Umbilical cord (tissue), 2 donors: ENCODE data around the gene NOL9. TPM values are rescaled to one million over a fixed set of nuclear protein-coding genes. Genes with fewer than 3 reads are reported as not detected.
"Not testable (repeated sequence)": the region's sequence is repeated elsewhere in the genome, so short reads cannot be mapped to it uniquely, and the experiment has no call there.

Experiments
- DNase-seq: peaks from one replicate; pipeline ENCODE4 v3.0.0-alpha.2; 2015; ENCODE audit warnings: low spot score
- total RNA-seq: library from RNA; depleted of rRNA; stranded (reverse); fragments of >200 nt; gene quantifications from one replicate; pipeline ENCODE4 v1.2.3, GENCODE V29; 2014; ENCODE audit warnings: low replicate concordance; ENCODE audit not compliant: insufficient read depth

Gene NOL9
- total RNA-seq, 1 donor from 2014 or later = 43.1 TPM

DNA sequence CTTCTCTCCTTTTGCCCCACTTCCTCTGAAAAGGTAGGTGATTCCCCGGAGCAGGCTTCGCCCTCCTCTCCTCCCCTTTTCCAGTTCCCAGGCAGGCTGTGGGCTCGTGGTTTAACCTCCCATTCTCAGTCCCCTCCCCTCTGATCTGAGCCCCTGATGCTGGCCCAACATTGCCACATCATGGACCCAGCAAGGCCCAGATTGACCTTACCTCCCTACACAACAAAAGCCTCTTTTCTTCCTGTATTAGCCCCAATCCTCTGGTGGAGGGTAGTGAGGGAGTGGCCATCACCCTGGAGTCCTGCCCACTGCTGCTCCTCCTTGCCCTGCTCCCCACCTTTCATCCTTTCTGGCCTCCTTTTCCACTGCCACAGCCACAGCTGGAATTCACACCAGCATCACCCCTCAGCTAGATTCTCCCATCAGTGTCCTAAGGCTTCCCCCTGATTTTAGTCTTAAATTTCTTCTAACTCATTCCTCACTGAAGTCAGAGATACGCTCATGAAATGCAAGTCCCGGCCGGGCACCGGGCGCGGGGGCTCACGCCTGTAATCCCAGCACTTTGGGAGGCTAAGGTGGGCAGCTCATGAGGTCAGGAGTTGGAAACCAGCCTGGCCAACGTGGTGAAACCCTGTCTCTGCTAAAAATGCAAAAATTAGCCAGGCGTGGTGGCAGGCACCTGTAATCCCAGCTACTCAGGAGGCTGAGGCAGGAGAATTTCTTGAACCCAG is 18.5 kb upstream of the NOL9 start:
- no peak for DNase-seq

- no peak for DNase-seq
Observed at GRCh38 chr1:6570987-6571386, 16.7 kb upstream of the NOL9 start.

DNA sequence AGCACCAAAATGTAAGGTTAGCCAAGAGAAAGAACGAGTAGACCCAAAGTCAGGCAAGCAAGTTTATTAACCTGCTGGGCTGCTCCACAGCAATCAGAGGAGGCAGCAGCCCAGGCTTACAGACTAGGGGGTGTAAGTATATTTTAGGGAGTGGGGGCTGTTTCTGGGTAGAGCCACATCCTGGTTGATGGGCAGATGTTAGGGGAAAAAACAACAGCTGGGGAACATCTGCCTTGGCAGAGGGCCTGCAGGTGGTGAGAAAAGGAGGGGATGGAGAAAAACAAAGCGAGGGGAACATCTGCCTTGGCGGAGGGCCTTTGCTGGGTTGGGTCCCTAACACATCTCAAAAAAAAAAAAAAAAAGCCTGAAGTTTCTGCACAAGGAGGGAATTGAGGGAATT is 15.8 kb upstream of the NOL9 start:
- DNase-seq = no peak

DNA sequence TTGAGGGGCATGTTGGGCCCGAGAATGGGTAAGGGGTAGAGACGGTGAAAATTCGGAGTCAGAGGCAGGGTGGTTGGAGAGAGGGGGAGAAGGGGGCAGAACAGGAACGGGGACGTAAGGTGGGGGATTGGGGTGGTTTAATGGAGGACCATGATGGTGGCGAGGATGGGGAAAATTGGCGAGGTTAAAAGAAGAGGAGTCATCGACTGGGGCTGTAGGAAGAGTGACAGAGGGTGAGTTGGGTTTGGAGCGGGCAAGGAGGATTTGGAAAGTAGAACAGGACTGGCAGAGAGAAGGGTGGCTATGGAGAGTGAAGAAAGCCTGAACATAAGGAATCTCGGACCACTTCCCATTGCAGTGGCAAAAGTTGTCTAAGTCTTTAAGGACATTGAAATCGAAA is 14.7 kb upstream of the NOL9 start:
- no peak for DNase-seq

- DNase-seq = no peak
Observed at GRCh38 chr1:6560267-6560666, 6.0 kb upstream of the NOL9 start.

GRCh38 chr1:6559161-6559560 is 4.8 kb upstream of the NOL9 start:
- not testable (repeated sequence) for DNase-seq

GRCh38 chr1:6557597-6557996 is 3.3 kb upstream of the NOL9 start:
- no peak for DNase-seq

DNA sequence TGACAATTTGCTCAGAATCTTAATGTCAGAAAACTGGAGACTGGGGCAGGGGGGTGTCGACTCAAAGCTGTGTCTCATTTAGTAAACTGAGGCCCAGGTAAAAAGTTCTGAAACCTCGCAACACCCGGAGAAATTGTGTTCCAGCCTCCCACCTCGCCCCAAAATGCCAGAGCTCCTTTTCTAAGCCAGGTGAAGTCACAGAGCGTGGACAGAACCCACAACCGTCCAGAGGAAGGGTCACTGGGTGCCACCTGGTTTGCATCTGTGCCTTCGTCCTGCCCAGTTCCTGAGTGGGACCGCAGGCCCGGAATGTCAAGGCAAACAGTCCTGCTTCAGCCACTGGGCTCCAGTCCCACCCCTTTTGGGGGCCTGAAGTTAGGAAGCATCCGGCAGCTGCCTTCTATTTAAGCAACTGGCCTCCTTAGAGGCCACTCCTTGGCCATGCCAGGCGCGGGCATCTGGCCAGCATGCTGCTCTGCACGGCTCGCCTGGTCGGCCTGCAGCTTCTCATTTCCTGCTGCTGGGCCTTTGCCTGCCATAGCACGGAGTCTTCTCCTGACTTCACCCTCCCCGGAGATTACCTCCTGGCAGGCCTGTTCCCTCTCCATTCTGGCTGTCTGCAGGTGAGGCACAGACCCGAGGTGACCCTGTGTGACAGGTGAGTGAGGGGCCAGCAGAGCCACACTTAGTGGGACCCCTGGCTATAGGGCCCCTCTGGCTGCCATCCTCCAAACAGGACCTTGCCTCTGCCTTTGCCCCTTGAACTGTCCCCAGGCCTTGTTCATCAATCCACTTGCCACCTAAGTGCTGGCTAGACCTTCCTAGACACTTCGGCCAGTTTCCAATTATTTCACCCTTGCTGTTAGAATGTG is 830 bp upstream of the NOL9 start, which contains the start of gene TAS1R1:
Gene TAS1R1 (plus strand): TSS at position 401 of the 872 bp plus-strand sequence. CDS start 67 bp downstream, at position 468.
- no peak for DNase-seq

DNA sequence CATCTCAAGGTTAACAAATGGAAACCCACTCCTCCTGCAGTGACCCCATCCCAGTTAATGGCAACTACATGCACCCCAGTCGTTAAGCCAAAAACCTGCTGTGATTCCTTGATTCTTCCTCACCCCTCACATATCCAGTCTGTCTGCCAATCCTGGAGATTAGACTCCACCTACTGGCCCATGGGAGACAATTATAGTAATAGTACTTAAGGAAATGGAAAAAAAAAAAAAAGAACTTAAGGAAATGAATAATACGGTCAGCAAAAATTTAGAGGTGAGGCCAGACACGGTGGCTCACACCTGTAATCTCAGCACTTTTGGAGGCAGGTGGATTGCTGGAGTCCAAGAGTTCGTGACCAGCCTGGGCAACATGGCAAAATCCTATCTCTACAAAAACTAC is 7.0 kb downstream of the NOL9 start:
- DNase-seq = no peak

- DNase-seq = no peak
Observed at GRCh38 chr1:6546326-6546725, 8.0 kb downstream of the NOL9 start.

- no peak for DNase-seq
Observed at GRCh38 chr1:6545276-6546112, 8.8 kb downstream of the NOL9 start.

DNA sequence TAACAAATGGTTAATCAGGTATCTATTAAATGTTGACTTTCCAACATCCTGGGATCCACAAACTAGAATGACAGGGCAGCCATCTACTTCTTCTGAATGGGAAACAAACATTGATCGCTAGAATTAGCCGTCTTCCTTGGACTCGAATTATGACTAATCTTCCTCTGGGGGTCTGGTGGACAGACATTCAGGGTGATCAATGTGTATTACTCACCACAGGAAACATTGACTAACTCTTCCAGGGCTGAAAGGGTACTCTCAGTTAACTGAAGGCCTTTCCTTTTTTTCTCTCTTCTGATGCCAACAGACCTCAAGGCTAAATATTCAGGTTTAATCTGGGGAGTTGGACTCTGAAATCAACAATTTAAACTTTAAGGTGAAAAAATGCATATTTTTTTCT is 9.5 kb downstream of the NOL9 start:
- no peak for DNase-seq

GRCh38 chr1:6538956-6539355 is 15.4 kb downstream of the NOL9 start:
- DNase-seq = no peak

GRCh38 chr1:6536291-6536690 is 18.0 kb downstream of the NOL9 start:
- no peak for DNase-seq

- no peak for DNase-seq
Observed at GRCh38 chr1:6535214-6535613, 19.1 kb downstream of the NOL9 start.

- DNase-seq = no peak
Observed at GRCh38 chr1:6534248-6534822, 20.0 kb downstream of the NOL9 start.

DNA sequence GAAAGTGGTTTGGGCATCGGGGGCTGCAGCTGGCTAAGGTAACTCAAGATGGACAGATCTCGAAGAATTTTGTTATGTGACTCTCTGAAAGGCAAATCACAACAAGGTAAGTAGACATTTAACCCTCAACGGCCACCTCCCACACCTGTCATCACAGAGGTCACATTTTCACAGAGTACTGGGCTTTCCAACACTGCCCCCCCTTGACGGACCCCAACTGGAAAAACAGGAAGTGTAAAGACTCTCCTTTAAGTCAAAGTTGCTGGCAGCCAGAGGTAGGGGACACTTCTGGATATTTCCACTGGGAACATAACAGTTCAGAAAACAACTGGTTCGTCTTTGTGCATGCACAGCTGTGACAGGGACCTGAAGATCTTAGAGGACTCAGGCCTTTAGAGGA is 22.3 kb downstream of the NOL9 start:
- DNase-seq = no peak

DNA sequence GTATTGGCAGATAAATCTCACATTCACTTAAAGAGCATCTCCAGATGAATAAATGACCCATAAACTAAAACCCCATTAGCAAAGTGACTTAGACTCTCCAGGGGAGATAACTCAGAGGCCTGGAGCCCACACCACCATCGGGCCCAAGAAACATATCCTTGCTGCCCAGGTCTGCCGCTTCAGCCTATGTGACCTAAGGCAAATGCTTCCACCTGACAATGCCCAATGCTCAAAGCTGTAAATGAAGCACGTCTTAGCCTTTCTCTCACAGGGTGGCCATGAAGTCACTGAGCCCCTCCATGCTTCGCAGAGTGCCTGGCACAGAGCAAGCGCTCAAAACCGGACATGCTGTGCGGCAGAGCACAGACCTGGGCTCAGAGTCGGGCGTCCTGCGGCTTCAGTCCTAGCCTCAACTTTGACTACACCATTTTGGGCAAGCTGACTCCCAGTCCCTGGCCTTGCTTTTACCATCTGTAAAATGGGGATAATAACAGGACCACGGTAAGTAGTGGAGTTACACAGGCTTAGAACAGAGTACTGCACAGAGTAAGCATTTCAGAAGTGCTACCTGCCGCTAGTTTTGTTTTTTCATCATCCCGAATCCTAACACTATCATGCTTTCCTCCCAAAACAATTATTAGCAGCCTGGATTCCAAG is 23.7 kb downstream of the NOL9 start:
- DNase-seq = no peak

GRCh38 chr1:6528492-6528891 is 25.8 kb downstream of the NOL9 start:
- DNase-seq = no peak

GRCh38 chr1:6526316-6526715 is 28.0 kb downstream of the NOL9 start:
- no peak for DNase-seq

GRCh38 chr1:6523566-6523965 is 30.7 kb downstream of the NOL9 start:
- DNase-seq = no peak
